Uterus (tissue), 4 donors: ENCODE measurements around the gene GPAM. TPM values are rescaled to one million over a fixed set of nuclear protein-coding genes. Genes with fewer than 3 reads are reported as not detected.

Experiments used
- DNase-seq, 2 donors: peaks; one replicate each; pipeline ENCODE4 v3.0.0-alpha.2; 2019 to 2020
- H3K27ac ChIP-seq, 2 donors: fragments of 200-600 bp; sonication (generic); 1 replicate in 1 of 2; 2 replicates in 1 of 2; pipeline ENCODE4 v1.5.1; 2016 to 2018
- H3K27me3 ChIP-seq, 2 donors: fragments of 200-600 bp; sonication (generic); one replicate each; pipeline ENCODE4 v1.5.1; 2018 to 2019; ENCODE audit warnings: control low read depth in 1 of 2
- H3K36me3 ChIP-seq, 2 donors: fragments of 200-600 bp; sonication (generic); one replicate each; pipeline ENCODE4 v1.5.1; 2019; ENCODE audit warnings: control low read depth in 1 of 2
- H3K4me1 ChIP-seq, 2 donors: fragments of 200-600 bp; sonication (generic); one replicate each; pipeline ENCODE4 v1.5.1; 2018 to 2019; ENCODE audit warnings: control low read depth in 1 of 2
- H3K4me3 ChIP-seq, 2 donors: fragments of 200-600 bp; sonication (generic); 1 replicate in 1 of 2; 2 replicates in 1 of 2; pipeline ENCODE4 v1.5.1; 2018 to 2019; ENCODE audit warnings: mild to moderate bottlenecking in 1 of 2
- H3K9me3 ChIP-seq, 2 donors: fragments of 200-600 bp; sonication (generic); one replicate each; pipeline ENCODE4 v1.5.1; 2019; ENCODE audit warnings: control low read depth in 1 of 2
- CTCF ChIP-seq, 4 experiments: fragments of 200-600 bp in 2 of 4; fragments of 450-650 bp in 2 of 4; sonication (generic) in 2 of 4; IDR thresholded peaks; one replicate each; pipeline ENCODE4 v1.5.1; 2016 to 2019; ENCODE audit warnings: antibody characterized with exemption in 4 of 4, mild to moderate bottlenecking in 2 of 4, moderate library complexity in 1 of 4
- POLR2A ChIP-seq, 2 donors: fragments of 450-650 bp; IDR thresholded peaks; one replicate each; pipeline ENCODE4 v1.6.1; 2016; ENCODE audit warnings: antibody characterized with exemption in 2 of 2, mild to moderate bottlenecking in 1 of 2, moderate library complexity in 1 of 2
- intact Hi-C: fragments of 100-400 bp; cut with DNase I; formaldehyde crosslinking; loops from one replicate; pipeline ENCODE4 v1.15.1; 2023; ENCODE audit warnings: low total_unique reads
- total RNA-seq, 4 donors: library from RNA; depleted of rRNA in 3 of 4; stranded (reverse); fragments of >200 nt in 3 of 4; gene quantifications; one replicate each; pipeline versions ENCODE4 v1.1.0 to v1.2.4, GENCODE V29; 2014 to 2023
- donor health status: DM: yes; HTN: yes; CAD: no.

GPAM gene
- total RNA-seq, result 10 to 100 TPM in 1 of 4 donors, 1 to 10 TPM in 3; 4.6 to 28.6 (median 7.7) TPM

GRCh38 chr10:112183329-112184051, at the start of gene GPAM:
Gene GPAM (minus strand): TSS chr10:112183765. CDS start chr10:112181784, 1,981 bp downstream.
- intact Hi-C loops, result no loop called here
- peak within 1 kb of the TSS; percentile 63 to 82 for H3K27ac ChIP-seq

GRCh38 chr10:112232670-112233069, 49.1 kb upstream of the GPAM start:
- Histone ChIP-seq H3K27me3 (no peaks in the 10 kb centered on the region), H3K36me3 (no peaks in the 10 kb centered on the region), H3K4me3 (no peak overlapping the region), H3K9me3 (no peaks in the 10 kb centered on the region), H3K4me1 (no peaks in the 10 kb centered on the region), H3K27ac (no peak overlapping the region)
- DNase-seq, result no peak
- TF ChIP-seq CTCF (IDR thresholded peaks at IDR 0.05), result no peak
- no peak for TF ChIP-seq POLR2A (IDR thresholded peaks at IDR 0.05)
- intact Hi-C loops, result no loop called here

More at GRCh38 chr10:112183329-112184051, at the start of gene GPAM:
- H3K4me3 ChIP-seq, result peak within 1 kb of the TSS; percentile 69 to 89
- H3K36me3 ChIP-seq, result no peaks in the 10 kb centered on the region
- DNase-seq, result peak; percentile 90 to 95
- H3K9me3 ChIP-seq, result no peaks in the 10 kb centered on the region
- H3K27me3 ChIP-seq, result no peaks in the 10 kb centered on the region
- H3K4me1 ChIP-seq, result peaks cover 0 to 5% of the 10 kb centered on the region in 2 donors
- TF ChIP-seq CTCF (IDR thresholded peaks at IDR 0.05) (peak in 2 of 4 experiments; percentile 30 to 52), POLR2A (IDR thresholded peaks at IDR 0.05) (peak; percentile 30 to 66)

- intact Hi-C loops, result no loop called here
- Histone ChIP-seq H3K4me1 (no peaks in the 10 kb centered on the region), H3K4me3 (no peak overlapping the region), H3K36me3 (no peaks in the 10 kb centered on the region), H3K27ac (no peak overlapping the region), H3K27me3 (no peaks in the 10 kb centered on the region), H3K9me3 (no peaks in the 10 kb centered on the region)
- no peak for DNase-seq
- TF ChIP-seq CTCF (IDR thresholded peaks at IDR 0.05) (no peak), POLR2A (IDR thresholded peaks at IDR 0.05) (no peak)
These were observed 48.2 kb upstream of the GPAM start for GRCh38 chr10:112231602-112232400.

- H3K4me3 ChIP-seq, result no peak overlapping the region
- H3K9me3 ChIP-seq, result no peaks in the 10 kb centered on the region
- no peaks in the 10 kb centered on the region for H3K36me3 ChIP-seq
- no peaks in the 10 kb centered on the region for H3K4me1 ChIP-seq
- intact Hi-C loops, result no loop called here
- no peak for DNase-seq
- no peaks in the 10 kb centered on the region for H3K27me3 ChIP-seq
- no peak overlapping the region for H3K27ac ChIP-seq
- TF ChIP-seq POLR2A (IDR thresholded peaks at IDR 0.05) (no peak), CTCF (IDR thresholded peaks at IDR 0.05) (no peak)
These were observed 46.9 kb upstream of the GPAM start for GRCh38 chr10:112230325-112230988.
